ENCODE measurements around the gene TRNP1. TPM values are rescaled to one million over a fixed set of nuclear protein-coding genes. Genes with fewer than 3 reads are reported as not detected.
"Not testable (repeated sequence)": the region's sequence is repeated elsewhere in the genome, so short reads cannot be mapped to it uniquely, and the experiment has no call there.

The TRNP1 gene
- polyA plus RNA-seq, 1 donor: 3.6 TPM

DNA sequence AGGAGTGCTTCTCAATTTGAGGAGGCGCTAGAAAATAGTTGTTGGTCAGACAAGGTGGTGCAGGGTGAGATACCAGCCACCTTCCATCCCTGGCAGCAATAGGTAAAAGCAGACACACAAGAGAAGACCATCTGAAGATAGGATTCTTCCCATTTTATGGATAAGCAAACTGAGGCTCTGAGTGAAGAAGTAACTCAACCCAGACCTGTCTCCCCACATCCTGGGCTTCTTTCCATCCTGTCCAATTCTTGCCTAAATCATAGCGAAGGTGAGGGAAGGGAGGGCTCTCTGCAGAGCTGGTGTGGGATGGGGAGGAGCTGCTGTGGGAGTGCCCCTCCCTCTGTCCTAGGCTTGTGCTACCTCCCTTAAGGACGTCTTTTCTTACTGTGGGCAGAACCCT is 21.9 kb upstream of the TRNP1 start:
- DNase-seq: no peak

DNA sequence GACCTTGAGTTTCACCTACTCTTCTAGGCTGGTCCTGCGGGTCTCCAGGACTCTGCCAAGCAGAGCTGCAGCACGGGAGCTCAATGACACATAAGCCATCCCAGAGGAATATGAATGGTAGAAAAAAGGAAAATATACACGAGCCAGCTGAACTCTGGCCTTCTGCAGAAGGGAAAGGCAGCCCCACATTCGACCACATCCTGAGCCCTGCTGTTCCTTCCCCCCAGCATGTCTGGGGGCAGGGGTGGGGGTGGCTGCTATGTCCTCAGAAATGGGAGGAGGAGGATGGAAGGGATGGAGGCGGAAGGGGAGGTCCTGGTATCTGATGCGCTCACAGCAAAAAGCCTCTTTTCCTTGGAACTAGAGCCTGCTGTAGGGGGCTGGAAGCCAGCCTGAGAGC is 21.1 kb upstream of the TRNP1 start:
- no peak for DNase-seq

GRCh38 chr1:26972821-26973220 is 20.7 kb upstream of the TRNP1 start:
- no peak for DNase-seq

- DNase-seq: no peak
Measured at GRCh38 chr1:26976621-26977510, 16.6 kb upstream of the TRNP1 start.

GRCh38 chr1:26978901-26979300 is 14.6 kb upstream of the TRNP1 start:
- no peak for DNase-seq

DNA sequence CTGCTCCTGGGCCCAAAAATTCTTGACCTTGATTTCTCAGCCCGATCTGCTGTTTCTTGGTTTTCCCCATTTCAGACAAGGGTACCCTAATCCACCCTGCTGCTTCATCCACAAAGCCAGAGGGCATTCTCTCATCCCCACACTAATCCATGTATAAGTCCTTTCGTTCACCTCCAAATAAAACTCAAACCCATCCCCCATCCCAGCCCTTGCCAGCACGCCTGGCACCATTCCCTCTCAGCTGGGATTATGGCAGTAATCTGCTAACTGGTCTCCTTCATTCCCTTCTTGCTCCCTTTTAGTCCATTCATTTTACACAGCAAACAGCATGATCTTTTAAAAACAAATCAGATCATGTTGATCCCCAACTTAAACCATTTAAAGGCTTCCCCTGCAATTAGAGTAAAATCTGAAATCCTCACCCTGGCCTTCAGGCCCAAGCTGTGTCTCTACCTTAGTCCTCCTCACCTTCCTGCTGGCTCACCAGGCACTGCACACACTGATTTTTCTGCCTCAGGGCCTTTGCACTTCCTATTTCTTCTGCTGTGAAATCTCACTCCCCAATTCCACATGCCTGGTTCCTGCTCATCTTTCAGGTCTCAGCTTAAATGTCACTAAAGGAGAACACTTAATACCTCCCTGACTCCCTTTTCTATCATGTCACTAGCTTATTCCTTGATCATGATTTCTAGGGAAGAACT is 12.2 kb upstream of the TRNP1 start:
- DNase-seq: no peak

GRCh38 chr1:26983863-26984262 is 9.6 kb upstream of the TRNP1 start:
- DNase-seq: no peak

- no peak for DNase-seq
Measured at GRCh38 chr1:26984291-26984690, 9.2 kb upstream of the TRNP1 start.

DNA sequence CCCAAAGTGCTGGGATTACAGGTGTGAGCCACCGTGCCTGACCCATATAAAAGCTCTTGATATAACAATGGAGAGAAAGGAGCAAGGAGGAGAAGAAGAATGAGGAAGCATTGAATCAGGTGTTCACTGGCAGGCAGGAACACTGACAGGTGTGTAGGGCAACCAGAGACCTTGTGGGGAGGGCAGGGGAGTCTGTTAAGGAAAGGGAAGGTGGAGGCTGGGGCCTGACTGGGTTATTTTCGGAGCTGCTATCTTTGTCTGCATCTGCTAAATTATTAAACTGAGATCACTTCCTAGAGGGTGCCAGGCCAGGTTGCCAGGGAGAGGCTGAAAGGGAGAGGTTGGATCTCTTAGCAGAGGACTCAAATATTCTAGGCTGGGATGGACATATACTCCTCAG is 6.8 kb upstream of the TRNP1 start:
- no peak for DNase-seq

DNA sequence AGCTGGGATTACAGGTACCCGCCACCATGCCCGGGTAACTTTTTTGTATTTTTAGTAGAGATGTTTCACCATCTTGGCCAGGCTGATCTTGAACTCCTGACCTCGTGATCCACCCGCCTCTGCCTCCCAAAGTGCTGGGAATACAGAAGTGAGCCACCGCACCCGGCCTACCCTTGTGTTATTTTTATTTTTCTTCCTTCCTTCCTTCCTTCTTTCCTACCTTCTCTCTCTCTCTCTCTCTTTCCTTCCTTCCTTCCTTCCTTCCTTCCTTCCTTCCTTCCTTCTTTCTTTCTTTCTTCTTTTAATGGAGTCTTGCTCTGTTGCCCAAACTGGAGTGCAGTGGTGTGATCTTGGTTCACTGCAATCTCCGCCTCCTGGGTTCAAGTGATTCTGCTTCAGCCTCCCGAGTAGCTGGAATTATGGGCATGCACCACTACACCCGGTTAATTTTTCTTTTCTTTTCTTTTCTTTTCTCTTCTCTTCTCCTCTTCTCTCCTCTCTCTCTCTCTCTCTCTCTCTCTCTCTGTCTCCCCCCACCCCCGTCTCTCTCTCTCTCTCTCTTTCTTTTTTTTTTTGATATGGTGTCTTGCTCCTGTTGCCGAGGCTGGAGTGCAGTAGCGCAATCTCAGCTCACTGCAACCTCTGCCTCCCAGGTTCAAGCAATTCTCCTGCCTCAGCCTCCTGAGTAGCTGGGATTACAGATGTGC is 3.9 kb upstream of the TRNP1 start:
- DNase-seq: not testable (repeated sequence)

GRCh38 chr1:26991310-26992116 is 2.0 kb upstream of the TRNP1 start:
- DNase-seq: no peak

- no peak for DNase-seq
Measured at GRCh38 chr1:26994020-26994786, 711 bp downstream of the TRNP1 start.

- DNase-seq: no peak
Measured at GRCh38 chr1:26994787-26995517, 1.5 kb downstream of the TRNP1 start.

DNA sequence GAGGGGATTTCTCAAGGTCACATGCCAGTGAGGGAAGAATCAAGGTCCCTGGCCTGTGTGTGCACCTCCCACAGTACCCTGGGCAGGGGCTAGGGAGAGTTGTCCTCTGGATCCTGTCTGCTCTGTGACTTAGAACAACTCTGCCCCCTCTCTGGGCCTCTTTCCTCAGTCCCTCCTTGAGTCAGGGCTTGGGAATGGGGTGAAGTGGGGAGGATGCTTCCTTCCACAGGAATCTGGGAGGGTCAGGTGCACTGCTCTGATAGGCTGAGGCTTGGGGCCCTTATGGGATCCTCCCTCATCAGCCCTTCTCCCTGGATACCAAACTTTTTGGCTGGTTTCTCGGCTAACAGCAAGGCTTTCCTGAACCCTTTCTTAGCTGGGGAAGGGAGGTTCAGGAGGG is 2.5 kb downstream of the TRNP1 start:
- DNase-seq: no peak

DNA sequence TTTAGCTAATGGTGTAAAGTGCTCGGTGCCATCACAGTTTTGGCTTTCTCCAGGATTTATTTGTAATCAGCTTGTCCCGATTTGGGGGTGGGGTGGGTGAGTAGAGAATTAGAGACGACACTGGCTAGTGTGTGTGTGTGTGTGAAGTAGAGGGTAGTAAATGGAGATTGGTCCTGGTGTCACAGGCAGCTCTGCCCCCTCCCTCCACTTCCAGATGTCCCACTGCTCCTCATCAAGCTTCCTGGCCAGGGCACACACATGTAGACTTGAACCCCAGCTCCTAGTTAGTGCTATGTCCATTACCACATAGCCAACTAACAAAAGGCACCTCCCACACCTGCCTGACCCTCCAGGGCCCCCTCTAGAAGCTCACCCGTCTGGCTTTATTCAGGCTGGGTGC is 3.2 kb downstream of the TRNP1 start:
- DNase-seq: no peak

- no peak for DNase-seq
Measured at GRCh38 chr1:26998429-26999300, 5.2 kb downstream of the TRNP1 start.

DNA sequence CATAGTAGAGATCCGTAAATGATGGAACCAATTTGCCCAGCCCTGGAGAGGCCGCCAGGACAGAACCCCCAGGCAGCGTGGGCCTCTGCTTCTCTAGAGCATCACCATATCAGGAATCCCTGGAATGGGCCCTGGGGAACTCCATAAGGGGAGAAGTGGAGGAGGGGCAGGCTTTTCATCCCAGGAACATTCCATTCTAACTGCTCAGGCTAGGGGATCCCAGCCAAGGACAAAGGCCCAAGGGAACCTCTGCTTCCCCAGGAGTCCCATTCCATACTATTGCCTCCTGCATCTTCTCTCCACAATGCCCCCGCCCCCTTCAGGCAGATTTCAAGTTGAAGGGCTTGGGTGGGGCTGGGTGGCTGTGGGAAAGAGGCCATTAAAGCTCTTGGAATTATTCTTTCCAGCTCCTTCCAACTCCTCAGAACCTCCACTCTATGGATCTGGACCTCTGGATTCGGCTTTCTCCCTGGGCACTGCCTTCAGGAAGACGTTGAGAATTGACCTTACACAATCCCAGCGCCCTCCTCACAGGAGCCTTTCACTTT is 6.0 kb downstream of the TRNP1 start:
- no peak for DNase-seq

DNA sequence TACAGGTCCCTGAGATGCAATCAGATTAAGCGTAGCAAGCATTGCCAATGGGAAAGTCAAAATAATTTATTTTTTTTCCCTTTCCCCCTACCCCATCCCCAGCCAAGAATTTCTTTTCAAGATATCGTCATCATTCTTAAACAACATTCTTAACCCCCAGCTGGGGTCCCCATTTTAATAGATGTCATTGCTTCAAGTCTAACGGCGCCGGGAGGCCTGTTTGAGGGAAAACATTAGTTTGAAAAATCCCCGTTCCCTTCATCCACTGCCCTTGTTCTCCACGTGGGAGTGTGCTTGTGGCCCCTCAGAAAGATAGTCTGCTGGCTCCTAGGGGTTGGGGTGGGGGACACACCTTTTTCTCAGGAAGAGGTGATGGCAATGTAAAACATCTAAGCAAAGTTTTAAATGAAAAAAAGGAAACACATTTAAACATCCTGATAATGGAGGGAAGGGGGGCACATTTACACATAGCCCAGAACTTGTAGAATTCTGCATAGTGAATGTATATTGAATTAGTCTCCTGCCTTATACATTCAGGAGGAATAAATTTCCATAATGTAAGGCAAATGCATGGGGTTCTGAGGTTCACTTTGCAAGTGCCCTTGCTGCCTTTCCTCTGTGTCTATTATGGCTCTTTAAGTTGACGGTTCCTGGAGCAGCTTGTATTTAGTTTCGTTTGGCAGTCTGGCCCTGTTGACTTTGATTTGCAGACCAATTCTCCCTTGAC is 6.8 kb downstream of the TRNP1 start:
- DNase-seq: no peak
